Fibroblast of peridontal ligament (primary cell): ENCODE data around the gene ACTG1.

Experiments
- DNase-seq: peaks from one replicate; pipeline ENCODE4 v3.0.0-alpha.2; 2010; ENCODE audit errors: extremely low read depth

ACTG1 gene

DNA sequence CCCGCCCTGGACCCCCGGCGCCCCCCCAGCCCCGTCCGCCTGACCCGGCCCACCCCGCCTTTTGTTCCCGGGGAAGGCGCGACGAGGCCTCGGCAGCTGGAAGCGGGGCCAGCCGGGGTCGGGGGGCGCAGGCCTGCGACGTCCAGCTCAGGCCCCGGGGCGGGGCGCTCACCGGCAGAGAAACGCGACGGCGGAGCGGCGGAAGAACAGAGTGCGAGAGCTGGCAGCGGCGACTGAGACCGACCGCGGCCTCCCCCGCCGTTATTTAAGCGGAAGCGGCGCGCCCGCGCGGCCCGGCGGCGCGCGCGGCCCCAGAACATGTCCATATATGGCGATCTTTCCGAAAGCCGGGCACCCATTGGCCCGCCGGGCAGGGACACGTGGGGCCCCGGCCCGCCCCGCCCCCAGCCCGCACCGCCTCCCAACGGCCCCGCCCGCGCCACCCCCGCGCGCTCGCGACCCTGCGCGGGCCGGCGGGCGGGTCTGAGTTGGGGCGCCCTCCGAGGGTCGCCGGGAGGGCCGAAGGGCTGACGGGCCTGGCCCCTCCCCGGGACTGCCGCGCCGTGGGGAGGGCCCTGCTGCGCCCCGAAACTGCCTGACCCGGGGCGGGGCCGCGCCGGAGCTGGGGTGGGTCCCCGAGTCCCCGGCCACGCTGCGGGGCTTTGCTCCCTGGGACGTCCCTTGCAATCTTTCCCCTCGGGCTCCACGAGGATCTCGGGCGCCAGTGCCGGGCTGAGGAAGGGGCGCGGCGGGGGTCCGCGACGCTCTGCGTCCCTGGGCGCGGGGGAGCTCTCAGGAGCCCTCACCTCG lies at the start of gene ACTG1:
Gene ACTG1 (minus strand): TSS at position 238 of the 810 bp plus-strand sequence. CDS start 445 bp downstream, outside the sequence.
- peak; percentile 90 for DNase-seq

DNA sequence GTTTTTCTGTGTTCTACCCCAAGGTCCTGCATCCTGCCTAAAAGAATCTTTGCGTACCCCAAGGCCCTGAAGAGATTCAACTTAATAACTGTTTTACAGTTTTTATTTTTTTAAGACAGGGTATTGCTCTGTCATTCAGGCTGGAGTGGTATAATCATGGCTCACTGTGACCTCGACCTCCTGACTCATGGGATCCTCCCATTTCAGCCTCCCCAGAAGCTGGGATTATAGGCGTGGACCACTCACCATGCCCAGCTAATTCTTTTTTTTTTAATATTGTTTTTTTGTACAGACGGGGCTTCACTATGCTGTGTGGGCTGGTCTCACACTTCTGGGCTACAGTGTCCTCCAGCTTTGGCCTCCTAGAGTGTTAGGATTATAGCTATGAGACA lies 48.9 kb upstream of the ACTG1 start:
- DNase-seq: peak; percentile 26

DNA sequence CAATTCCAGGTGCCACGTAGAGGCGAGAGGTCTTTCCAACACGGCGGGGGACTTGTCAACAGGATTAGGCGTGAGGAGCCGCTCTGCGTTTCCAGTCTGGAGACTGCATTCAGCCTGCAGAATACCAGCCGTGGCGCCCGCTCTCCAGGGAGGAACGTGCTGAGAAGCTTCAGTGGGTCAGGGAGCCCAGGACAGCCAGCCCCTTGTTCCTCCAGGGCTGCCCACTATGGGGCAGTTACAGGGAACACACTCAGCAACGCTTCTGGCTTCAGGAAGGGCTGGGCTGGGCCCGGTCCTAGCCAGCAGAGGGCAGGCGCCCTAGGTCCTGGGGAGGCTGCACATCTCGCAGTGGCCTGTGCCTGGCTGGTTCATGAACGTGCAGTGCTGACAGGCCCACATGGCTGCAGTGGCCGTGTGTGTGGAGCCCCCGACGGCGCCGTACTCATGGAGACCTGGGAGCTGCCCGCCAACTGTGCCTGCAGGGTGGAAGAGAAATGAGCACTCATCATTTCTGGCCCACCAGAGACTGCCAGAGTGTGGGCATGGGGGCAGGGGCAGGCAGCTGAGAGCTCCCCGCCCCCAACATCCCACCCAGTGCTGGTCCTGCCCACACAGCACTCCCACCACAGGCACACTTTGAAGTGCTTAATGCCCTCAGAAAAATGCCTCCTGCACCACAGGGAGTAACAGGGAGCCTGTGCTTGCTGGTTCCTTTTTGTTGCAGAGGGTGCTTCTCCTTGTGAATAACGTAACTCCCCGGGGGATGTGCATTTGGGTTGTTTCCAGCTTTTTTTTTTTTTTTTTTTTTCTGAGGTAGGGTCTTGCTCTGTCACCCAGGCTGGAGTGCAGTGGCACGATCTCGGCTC lies 46.6 kb upstream of the ACTG1 start:
- DNase-seq: no peak

DNA sequence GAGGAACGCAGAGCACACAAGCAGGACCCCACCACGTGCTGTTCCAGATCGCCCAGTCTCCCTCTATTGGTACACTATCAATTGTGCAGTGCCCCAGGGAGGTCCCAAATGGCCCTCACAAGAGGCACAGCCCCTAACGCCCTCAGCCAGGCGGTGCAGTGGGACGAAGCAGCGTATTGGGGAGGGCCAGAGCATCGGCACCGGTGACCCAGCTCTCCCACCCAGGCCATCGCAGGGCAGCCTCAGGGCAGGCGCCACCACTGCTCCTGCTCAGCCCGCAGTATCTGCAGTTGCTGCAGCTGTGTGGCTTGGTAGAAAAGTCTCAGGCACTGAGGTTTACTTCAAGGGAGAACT lies 45.5 kb upstream of the ACTG1 start:
- no peak for DNase-seq

DNA sequence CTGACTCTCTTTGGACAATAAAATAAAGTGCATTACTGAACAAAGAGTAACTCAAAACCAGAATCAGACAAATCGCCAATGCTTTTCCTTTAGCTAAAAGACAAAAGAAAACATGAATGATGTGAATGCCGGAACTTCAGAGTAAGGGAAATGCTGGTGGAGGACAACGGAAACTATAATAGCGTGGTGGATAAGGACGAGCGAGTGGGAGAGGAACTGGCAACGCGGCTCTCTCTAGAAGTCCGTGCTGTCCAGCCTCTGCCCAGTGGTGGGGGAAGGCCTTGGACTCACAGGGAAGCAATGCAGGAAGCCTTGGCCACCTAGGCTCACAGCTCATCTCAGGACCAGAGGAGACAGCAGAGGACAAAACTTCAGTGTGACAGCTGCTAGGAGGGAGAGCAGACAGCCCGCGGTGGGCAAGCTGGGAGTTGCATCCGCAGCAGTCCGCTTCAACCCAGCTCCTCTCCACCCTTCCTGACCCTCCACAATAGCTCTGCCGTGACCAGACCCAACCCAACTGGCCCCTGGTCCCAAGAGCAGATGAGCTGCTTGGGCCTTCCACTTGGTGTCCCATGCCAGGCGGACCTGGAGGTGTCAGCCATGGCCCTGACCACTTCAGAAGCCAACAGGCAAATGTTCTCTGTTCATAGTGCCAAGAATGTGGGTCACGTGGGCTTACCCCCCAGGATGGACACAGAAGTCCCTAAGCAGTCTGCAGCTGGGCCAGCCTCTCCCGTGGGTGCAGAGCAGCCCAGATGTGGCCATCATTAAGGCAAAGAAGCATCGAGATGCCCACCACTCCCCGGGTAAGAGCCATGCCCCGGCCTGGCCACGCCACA lies 44.9 kb upstream of the ACTG1 start:
- DNase-seq: no peak

DNA sequence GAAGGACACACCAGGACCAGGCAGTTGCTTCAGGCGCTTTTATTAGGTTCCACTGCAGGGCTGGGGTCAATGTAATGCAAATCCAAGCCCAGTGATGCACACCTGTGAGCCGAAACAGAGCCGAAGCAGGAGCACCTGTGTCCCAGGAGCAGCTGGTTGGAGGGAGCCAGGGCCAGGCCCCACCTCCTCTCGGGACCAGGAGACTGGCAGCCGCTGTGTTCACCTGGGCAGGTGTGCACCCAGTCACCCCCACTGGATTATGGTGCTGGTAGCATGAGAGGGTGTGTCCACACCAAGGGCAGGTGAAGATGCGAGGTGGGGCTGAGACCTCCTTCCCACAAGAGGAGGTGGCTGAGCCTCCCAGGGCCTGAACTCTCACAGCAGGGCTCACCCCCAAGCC lies 44.3 kb upstream of the ACTG1 start:
- DNase-seq: no peak

DNA sequence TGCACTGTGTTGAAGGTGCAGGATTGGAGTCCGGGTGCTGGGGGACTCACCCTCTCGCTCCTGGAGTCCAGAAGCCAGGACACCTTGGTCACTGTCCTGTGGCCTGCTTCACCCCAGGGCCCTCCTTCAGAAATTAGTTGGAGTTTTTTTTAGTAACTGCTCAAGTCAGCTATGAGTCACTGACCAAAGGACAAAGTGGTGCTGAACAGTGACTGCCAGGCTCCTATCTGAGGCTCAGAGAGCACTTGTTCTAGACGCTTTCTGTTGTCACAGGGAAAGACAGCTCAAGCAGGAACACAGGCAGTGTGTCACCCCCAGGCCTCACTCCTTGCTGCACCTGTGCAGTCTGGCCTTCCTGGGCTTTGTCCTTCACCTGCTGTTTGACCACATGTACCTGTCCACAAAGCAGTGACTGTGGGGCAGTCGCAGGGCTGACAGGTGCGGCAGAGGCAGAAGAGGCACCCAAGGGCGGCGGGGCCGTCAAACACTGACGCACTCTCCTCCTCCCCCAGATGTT lies 43.6 kb upstream of the ACTG1 start:
- peak; percentile 29 for DNase-seq

DNA sequence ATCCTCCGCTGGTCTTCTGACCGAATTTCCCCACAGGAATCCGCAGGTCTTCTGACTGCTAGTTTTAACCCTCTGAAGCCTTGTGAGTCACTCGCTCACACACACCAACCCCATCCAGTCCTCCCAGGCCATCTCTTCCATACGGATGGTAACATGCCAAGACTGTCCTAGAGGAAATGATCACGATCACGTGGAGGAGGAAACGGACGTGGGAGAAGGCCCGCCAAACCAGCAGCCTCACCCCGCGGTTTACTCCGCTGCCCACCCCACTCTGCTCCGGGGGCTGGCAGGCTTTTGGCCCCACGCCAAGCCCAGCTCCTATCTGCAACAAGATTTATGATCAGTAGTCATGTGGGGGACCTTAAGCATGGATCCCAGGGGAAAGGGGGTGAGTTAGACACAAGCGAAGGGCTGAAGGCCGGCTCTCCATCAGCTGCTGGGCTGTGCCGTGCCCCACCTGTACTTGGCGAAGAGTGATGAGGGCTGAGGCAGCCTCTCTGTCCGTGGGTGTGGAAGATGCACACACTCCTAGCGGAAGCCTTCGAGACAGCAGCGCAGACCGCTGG lies 41.1 kb upstream of the ACTG1 start:
- peak; percentile 86 for DNase-seq

DNA sequence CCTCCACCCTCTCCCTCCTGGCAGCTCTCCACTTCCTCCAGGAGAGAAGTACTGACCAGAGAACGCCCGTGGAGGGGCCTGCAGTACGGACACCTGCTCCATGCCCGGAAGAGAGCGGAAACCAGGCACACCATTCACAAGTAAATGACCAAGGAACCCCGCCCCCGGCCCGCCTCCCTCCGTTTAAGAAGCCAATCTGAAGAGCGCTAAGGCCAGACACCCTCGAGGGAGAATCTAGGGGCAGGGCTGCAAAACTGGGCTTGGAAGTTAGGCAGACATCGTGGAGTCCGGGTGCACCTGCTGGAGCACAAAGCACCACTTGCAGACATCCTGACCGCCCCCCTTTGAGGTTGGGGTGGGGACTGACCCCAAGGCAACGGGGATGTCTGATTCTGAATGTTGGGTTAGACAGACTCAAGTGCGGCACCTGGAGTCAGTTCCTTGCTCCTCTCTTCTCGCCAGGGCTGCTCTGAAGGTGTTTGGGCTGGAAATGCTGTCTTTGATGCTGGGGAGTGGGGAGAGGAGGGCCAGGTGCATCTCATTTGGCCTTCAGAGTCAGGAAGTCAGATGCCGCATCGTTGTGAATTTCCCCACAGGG lies 40.5 kb upstream of the ACTG1 start:
- peak; percentile 69 for DNase-seq

DNA sequence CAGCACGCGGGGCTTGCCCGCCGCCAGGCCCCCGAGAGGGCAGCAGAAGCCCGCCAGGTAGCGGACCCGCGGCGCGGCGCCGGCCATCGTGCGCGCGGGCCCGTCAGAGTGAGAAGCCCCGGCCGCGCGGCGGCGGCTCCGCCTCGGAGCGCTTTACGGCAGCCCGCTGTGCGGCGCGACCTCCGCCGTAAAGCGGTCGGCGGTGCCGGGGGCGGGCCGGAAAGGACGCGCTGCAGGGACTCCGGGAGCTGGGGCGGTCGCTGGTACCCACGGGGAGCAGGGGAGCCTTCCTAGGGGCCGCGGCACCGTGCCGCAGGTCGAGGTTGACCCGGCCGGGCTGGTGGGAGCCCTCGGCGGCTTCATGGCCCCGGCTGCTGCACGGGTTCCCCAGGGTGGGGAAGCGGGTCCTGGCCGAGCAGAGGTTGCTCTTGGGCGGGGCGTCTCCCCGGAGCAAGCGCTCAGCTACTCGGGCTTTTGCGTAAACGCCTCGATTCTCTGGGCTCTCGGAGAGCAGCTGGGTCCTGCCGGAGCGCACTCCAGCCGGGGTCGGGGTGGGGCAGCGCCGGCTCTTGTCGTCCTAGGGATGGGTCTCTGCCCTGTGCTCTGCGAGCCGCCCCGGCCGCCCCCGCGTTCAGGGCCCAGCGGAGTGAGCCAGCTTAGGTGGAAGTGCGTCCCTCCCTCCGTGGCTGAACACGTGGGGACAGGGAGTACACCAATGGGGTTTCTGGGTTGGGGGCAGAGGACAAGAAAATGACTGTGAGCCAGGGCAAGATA lies 39.8 kb upstream of the ACTG1 start, which contains the start of gene FAAP100:
Gene FAAP100 (minus strand): TSS at position 110 of the 774 bp plus-strand sequence. CDS start 23 bp downstream, at position 87.
- peak; percentile 61 for DNase-seq

DNA sequence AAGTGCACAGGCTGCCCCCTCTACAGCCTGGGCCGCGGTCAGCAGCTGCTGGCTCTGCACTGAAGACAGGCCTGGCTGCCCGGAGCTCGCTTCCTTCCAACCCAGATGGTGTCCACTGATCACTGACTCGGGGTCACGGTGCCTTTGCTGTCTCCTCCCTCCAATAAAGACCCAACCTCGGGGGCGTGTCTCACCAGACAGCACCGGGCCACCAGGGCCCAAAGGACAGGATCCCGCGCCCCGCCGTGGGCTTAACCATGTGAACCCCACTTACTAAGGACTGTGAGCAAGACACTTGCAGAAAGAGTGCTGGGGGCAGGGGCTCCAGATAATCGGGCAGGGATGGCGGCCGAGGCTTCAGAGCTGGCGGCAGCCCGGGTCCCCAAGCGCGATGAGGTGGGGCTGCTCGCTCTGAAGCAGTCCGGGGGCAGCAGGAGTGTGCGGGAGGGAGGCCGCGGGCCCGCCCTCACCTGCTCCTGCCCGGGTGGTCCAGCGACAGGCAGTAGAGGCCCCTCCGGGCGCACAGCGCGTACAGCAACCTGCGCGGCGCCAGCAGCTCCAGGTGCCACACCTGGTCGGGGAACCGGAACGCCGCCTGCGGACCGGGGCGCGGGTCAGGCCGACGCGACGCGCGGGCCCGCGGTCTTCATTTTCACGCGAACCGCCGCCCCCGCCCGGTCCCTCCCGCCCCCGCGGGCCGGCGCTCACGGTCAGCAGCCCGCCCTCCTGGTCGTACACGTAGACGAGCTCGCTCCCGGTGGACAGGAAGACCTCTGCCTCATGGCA lies 39.1 kb upstream of the ACTG1 start:
- peak; percentile 15 for DNase-seq

DNA sequence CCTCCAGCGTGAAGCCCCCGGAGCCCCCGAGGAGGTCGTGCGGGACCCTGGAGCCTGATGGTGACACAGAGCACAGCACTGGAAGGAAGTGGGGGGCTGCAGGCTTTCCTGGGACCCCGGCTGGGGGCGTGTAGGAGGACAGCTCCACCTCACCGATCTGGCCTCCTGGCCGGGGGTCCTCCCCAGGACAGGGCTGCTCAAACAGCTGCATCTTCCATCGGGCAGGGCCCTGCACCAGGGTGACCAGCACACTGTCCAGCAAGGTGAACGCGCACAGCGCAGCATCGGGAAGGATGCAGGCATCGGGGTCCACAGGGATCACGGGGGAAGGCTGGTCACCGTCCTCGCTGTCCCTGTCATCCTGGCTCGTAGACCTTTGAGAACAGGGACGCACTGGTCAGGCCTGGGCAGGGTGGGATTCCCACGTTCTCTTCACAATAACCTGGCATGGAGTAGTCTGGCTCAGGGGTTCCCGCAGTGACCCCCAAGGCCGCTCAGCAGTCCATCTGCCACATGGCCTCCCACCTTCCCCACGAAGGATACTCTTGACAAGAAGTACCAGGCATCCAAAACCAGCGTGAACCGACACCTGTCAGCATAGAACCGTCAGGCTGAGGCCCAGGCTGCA lies 38.3 kb upstream of the ACTG1 start:
- DNase-seq: no peak

DNA sequence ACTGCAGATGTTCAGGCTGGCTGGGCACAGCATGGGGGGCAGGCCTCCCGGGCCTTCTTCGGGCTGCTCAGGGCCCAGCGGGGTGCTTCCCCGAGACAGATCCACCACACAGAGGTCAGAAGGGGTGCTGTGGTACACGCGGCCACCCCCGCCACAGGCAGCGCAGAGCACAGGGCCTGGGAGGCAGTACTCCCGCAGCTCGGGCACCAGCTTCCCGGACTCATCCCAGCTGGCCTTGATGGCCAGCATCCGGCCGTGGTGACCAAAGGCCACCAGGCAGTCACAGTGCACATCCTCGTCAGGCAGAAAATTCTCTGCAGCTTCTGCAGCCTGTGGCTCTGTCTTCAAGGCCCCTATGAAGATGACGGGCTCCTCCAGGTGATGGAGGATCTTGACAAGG lies 37.7 kb upstream of the ACTG1 start:
- DNase-seq: no peak

DNA sequence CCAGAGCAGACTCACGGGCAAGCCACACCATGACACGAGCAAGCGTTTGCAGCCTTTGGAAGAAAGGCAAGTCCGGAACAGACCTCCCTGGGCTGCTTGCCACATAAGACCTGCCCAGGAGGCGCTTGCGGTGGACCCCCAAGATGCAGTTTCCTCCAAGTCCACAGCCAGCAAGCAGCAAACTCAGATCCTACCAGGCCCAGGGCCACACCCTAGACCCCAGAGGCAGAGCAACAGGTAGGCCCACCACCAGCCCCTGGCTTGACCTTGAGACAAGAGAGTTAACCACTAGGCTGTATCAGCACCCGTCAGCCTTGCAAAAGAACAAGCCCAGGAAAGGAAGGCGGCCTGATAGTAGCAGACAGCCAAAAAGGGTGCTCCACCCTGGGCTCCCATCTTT lies 37.2 kb upstream of the ACTG1 start:
- DNase-seq: no peak

DNA sequence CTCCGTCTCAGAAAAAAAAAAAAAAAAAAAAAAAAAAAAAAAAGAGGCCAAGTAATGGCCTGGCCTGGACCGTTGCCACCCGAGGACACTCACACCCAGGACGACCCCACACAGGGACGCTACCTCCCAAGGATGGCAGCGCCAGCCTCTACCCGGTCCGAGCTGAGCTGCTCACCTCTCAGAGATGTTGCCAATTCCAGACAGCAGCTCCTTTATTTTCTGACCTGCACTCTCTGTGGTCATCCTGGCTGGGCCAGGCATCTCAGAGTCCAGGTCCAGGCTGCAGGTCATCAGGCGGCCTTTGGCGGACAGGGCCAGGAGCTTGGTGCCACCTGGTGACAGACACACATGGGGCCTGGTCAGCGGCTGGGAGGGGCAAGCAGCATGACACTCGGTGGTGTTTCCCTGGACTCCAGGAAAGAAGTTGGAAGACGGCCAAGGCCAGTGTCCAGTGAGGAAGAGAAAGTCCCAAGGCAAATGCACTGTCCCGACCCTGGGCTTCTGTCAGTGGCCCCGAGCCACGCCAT lies 36.5 kb upstream of the ACTG1 start:
- no peak for DNase-seq

DNA sequence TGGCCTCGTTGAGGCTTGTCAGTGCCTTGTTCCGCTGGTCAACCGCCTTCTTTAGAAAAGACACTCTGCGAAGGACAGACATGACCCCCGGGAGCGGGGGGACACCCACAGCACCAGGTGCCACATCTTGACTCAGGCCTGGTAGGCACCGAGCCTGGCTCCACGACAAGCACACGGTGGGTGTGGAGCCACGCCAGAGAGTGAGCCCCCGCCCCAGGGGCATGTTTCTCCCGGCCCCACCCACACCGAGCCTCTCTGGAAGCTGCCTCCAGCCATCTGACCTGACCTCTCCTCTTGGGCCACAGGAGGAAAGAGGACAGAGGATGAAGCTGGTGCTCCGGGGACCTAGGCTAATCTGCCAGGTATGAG lies 35.0 kb upstream of the ACTG1 start:
- DNase-seq: no peak

DNA sequence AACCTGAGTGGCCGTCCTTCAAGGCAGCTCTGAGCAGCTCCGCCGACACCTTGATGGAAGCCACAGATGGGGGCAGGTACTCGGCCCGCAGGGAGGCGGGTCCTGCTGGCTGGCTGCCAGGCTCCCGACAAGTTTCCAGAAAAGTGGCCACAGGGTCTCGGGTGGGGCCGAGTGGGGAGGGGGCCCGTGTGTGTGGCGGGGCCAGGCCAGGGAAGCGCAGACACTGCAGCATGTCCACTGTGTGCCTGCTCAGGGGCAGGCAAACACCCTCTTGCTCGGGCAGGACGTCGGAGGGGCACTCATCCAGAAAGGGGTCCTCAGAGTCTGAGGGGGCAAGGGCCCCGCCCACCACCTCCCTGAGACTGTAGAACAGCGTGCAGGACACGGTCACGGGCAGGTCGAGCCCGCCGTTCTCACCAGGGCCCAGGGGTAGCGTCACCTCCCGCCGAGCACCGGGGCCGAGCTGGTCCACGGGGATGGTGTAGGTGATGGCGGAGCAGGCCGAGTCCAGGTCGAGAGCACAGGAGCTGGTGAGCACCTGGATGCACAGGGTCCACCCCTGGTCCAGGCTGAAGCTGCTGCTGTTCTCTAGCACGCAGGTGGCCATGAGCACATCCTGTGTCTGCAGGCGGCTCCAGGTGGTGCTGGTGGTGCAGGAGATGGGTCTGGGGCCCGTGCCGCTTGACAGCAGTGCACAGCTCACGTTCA lies 34.5 kb upstream of the ACTG1 start:
- no peak for DNase-seq
